ENCODE data around the gene CDK2AP2. TPM values are rescaled to one million over a fixed set of nuclear protein-coding genes. Genes with fewer than 3 reads are reported as not detected.

Gene CDK2AP2
- total RNA-seq, 1 donor from 2014 or later, result 45.0 TPM

GRCh38 chr11:67530282-67530592 is 22.3 kb upstream of the CDK2AP2 start:
- no peak overlapping the region for H2AFZ ChIP-seq (ENCODE audit: low read depth, low read length)
- H3K27me3 ChIP-seq (ENCODE audit: insufficient read depth, low read length), result peaks cover 3% of the 10 kb centered on the region
- H3K9me3 Mint-ChIP-seq (ENCODE audit: unreplicated experiment), result peaks cover 22% of the 10 kb centered on the region
- DNase-seq (ENCODE audit: low read depth) (no peak), FAIRE-seq (no peak)
- no peak overlapping the region for H3K9ac ChIP-seq (ENCODE audit: low read length)
- H3K4me3 ChIP-seq (ENCODE audit: insufficient read depth, low read depth, low read length), result no peak overlapping the region
- H3K79me2 ChIP-seq (ENCODE audit: insufficient read depth, low read length), result no peaks in the 10 kb centered on the region
- no peak overlapping the region for H3K4me2 ChIP-seq (ENCODE audit: low read length)
- H3K9me3 ChIP-seq (ENCODE audit: insufficient read depth, low read depth, low read length), result peaks cover 12% of the 10 kb centered on the region
- peaks cover 17% of the 10 kb centered on the region for H3K27me3 Mint-ChIP-seq (ENCODE audit: low read depth, unreplicated experiment)
- H3K27ac ChIP-seq (ENCODE audit: low read depth, low read length), result no peak overlapping the region
- H3K27ac Mint-ChIP-seq (ENCODE audit: unreplicated experiment), result no peak overlapping the region
- H3K36me3 Mint-ChIP-seq (ENCODE audit: low read depth, unreplicated experiment), result no peaks in the 10 kb centered on the region
- no peak for TF ChIP-seq EZH2 (IDR thresholded peaks at IDR 0.05; ENCODE audit: insufficient read depth, low read length)
- TF ChIP-seq CTCF (IDR thresholded peaks at IDR 0.05; ENCODE audit: insufficient read depth, low read depth, low read length), result no peak
- no peaks in the 10 kb centered on the region for H4K20me1 ChIP-seq (ENCODE audit: insufficient read depth, low read length)
- H3K4me1 Mint-ChIP-seq (ENCODE audit: low read depth, unreplicated experiment), result no peaks in the 10 kb centered on the region
- no peaks in the 10 kb centered on the region for H3K4me1 ChIP-seq (ENCODE audit: insufficient read depth, low read length)
- H3K4me3 Mint-ChIP-seq (ENCODE audit: unreplicated experiment), result no peak overlapping the region
- no peaks in the 10 kb centered on the region for H3K36me3 ChIP-seq (ENCODE audit: insufficient read depth, low read length)

- no peak overlapping the region for H3K9ac ChIP-seq (ENCODE audit: low read length)
- H3K9me3 ChIP-seq (ENCODE audit: insufficient read depth, low read depth, low read length), result peaks cover 1% of the 10 kb centered on the region
- H3K27me3 ChIP-seq (ENCODE audit: insufficient read depth, low read length), result peaks cover 3% of the 10 kb centered on the region
- H3K4me3 ChIP-seq (ENCODE audit: insufficient read depth, low read depth, low read length), result no peak overlapping the region
- no peaks in the 10 kb centered on the region for H3K36me3 Mint-ChIP-seq (ENCODE audit: low read depth, unreplicated experiment)
- no peaks in the 10 kb centered on the region for H4K20me1 ChIP-seq (ENCODE audit: insufficient read depth, low read length)
- no peaks in the 10 kb centered on the region for H3K4me1 ChIP-seq (ENCODE audit: insufficient read depth, low read length)
- no peak overlapping the region for H2AFZ ChIP-seq (ENCODE audit: low read depth, low read length)
- H3K27me3 Mint-ChIP-seq (ENCODE audit: low read depth, unreplicated experiment), result peaks cover 22% of the 10 kb centered on the region
- H3K27ac ChIP-seq (ENCODE audit: low read depth, low read length), result no peak overlapping the region
- H3K4me2 ChIP-seq (ENCODE audit: low read length), result no peak overlapping the region
- FAIRE-seq (no peak), DNase-seq (ENCODE audit: low read depth) (no peak)
- no peaks in the 10 kb centered on the region for H3K79me2 ChIP-seq (ENCODE audit: insufficient read depth, low read length)
- no peak overlapping the region for H3K4me3 Mint-ChIP-seq (ENCODE audit: unreplicated experiment)
- H3K4me1 Mint-ChIP-seq (ENCODE audit: low read depth, unreplicated experiment), result no peaks in the 10 kb centered on the region
- H3K9me3 Mint-ChIP-seq (ENCODE audit: unreplicated experiment), result peaks cover 16% of the 10 kb centered on the region
- no peaks in the 10 kb centered on the region for H3K36me3 ChIP-seq (ENCODE audit: insufficient read depth, low read length)
- H3K27ac Mint-ChIP-seq (ENCODE audit: unreplicated experiment), result no peak overlapping the region
- TF ChIP-seq EZH2 (IDR thresholded peaks at IDR 0.05; ENCODE audit: insufficient read depth, low read length) (no peak), CTCF (IDR thresholded peaks at IDR 0.05; ENCODE audit: insufficient read depth, low read depth, low read length) (no peak)
Observed at GRCh38 chr11:67528376-67528775, 20.4 kb upstream of the CDK2AP2 start.

- Mint-ChIP-seq H3K4me1 (ENCODE audit: low read depth, unreplicated experiment) (no peaks in the 10 kb centered on the region), H3K27ac (ENCODE audit: unreplicated experiment) (no peak overlapping the region), H3K27me3 (ENCODE audit: low read depth, unreplicated experiment) (peaks cover 24% of the 10 kb centered on the region), H3K36me3 (ENCODE audit: low read depth, unreplicated experiment) (peaks cover 1% of the 10 kb centered on the region), H3K4me3 (ENCODE audit: unreplicated experiment) (no peak overlapping the region), H3K9me3 (ENCODE audit: unreplicated experiment) (peaks cover 10% of the 10 kb centered on the region)
- Histone ChIP-seq H3K27me3 (ENCODE audit: insufficient read depth, low read length) (peaks cover 5% of the 10 kb centered on the region), H3K9ac (ENCODE audit: low read length) (no peak overlapping the region), H2AFZ (ENCODE audit: low read depth, low read length) (no peak overlapping the region), H3K79me2 (ENCODE audit: insufficient read depth, low read length) (no peaks in the 10 kb centered on the region), H3K36me3 (ENCODE audit: insufficient read depth, low read length) (no peaks in the 10 kb centered on the region), H4K20me1 (ENCODE audit: insufficient read depth, low read length) (no peaks in the 10 kb centered on the region), H3K4me2 (ENCODE audit: low read length) (no peak overlapping the region), H3K9me3 (ENCODE audit: insufficient read depth, low read depth, low read length) (no peaks in the 10 kb centered on the region), H3K4me3 (ENCODE audit: insufficient read depth, low read depth, low read length) (no peak overlapping the region), H3K4me1 (ENCODE audit: insufficient read depth, low read length) (no peaks in the 10 kb centered on the region), H3K27ac (ENCODE audit: low read depth, low read length) (no peak overlapping the region)
- no peak for FAIRE-seq
- no peak for TF ChIP-seq EZH2 (IDR thresholded peaks at IDR 0.05; ENCODE audit: insufficient read depth, low read length)
- TF ChIP-seq CTCF (IDR thresholded peaks at IDR 0.05; ENCODE audit: insufficient read depth, low read depth, low read length), result no peak
- DNase-seq (ENCODE audit: low read depth), result no peak
Observed at GRCh38 chr11:67525275-67525976, 17.5 kb upstream of the CDK2AP2 start.

Data from astrocyte (in vitro differentiated cells and primary cell).